Ovary (tissue), 3 donors: ENCODE data around the gene GNB1.

Experiments
- EP300 ChIP-seq: sonication (generic); formaldehyde crosslinking; IDR thresholded peaks from one replicate; pipeline ENCODE4 v1.6.1; 2017; ENCODE audit warnings: antibody characterized with exemption
- POLR2A ChIP-seq: fragments of 450-650 bp; IDR thresholded peaks from one replicate; pipeline ENCODE4 v1.6.1; 2017; ENCODE audit warnings: antibody characterized with exemption, mild to moderate bottlenecking, moderate library complexity
- TF ChIP-seq, protein P1 (sequence below), 3 donors: fragments of 450-650 bp in 2 of 3; fragments of 200-600 bp in 1 of 3; IDR thresholded peaks; one replicate each; pipeline versions ENCODE4 v1.5.1 to v1.8.0; 2016 to 2022; ENCODE audit warnings: antibody characterized with exemption in 3 of 3, mild to moderate bottlenecking in 1 of 3
- donor health status: DM: no; HTN: no; CAD: no.

DNA sequence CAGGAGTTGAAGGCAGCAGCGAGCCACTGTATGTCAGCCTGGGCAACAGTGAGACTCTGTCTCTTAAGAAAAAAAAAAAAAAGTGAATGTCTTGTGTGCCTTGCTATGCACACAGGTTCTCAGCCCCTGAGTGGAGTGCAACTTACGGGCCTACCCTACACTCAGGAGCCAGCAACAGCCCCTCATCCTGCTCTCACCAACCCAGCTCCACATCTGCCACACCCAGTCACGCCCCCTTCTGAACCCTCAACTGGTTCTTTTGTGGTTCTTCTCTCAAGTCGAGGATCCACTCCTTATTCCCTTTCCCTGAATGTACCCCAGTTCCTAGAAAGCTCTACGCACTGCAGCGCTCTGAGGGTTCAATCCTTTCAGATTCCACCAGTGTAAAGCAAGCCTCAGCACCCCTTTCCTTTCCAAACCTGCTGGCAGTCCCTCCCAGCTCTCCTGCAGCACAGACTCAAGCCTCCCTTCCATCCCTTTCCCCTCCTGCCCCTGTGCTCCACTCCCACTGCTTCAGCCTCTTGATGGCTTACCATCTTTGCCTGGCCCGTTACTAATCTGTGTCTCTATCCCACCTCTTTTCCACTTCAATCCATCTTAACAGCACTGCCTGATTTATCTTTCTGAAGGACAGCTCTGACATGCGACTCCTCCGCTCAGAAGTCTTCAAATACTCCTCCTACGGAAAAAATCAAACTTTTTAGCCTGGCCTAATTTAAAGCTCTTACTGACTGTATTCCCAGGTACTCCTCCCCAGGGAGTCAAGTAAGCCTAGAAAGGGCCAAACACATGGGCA is 38.1 kb downstream of the GNB1 start:
- TF ChIP-seq, protein P1, sequence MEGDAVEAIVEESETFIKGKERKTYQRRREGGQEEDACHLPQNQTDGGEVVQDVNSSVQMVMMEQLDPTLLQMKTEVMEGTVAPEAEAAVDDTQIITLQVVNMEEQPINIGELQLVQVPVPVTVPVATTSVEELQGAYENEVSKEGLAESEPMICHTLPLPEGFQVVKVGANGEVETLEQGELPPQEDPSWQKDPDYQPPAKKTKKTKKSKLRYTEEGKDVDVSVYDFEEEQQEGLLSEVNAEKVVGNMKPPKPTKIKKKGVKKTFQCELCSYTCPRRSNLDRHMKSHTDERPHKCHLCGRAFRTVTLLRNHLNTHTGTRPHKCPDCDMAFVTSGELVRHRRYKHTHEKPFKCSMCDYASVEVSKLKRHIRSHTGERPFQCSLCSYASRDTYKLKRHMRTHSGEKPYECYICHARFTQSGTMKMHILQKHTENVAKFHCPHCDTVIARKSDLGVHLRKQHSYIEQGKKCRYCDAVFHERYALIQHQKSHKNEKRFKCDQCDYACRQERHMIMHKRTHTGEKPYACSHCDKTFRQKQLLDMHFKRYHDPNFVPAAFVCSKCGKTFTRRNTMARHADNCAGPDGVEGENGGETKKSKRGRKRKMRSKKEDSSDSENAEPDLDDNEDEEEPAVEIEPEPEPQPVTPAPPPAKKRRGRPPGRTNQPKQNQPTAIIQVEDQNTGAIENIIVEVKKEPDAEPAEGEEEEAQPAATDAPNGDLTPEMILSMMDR (IDR thresholded peaks at IDR 0.05), result no peak
- no peak for TF ChIP-seq POLR2A
- no peak for TF ChIP-seq EP300
